GM06990 (cell line): ENCODE measurements around the gene MYT1.

Source experiments
- DNase-seq: peaks from one replicate; pipeline ENCODE4 v3.0.0-alpha.2; 2011; ENCODE audit not compliant: insufficient read length; ENCODE audit errors: extremely low read depth
- H3K27me3 ChIP-seq: replicated peaks from 2 replicates; pipeline ENCODE4 v1.6.0; 2011; ENCODE audit warnings: low read length; ENCODE audit not compliant: control insufficient read depth, insufficient read depth
- H3K36me3 ChIP-seq: 2 replicates; pipeline ENCODE4 v1.5.1; 2011; ENCODE audit warnings: low read length; ENCODE audit not compliant: control insufficient read depth, insufficient read depth
- H3K4me3 ChIP-seq: replicated peaks from 2 replicates; pipeline ENCODE4 v1.5.1; 2011; ENCODE audit warnings: low read depth, mild to moderate bottlenecking, control low read depth, low read length
- CTCF ChIP-seq: IDR thresholded peaks from 2 replicates; pipeline ENCODE4 v1.5.1; 2011; ENCODE audit warnings: low read length, control low read depth, mild to moderate bottlenecking, inconsistent platforms; ENCODE audit not compliant: insufficient read depth, poor library complexity, severe bottlenecking

Gene MYT1

DNA sequence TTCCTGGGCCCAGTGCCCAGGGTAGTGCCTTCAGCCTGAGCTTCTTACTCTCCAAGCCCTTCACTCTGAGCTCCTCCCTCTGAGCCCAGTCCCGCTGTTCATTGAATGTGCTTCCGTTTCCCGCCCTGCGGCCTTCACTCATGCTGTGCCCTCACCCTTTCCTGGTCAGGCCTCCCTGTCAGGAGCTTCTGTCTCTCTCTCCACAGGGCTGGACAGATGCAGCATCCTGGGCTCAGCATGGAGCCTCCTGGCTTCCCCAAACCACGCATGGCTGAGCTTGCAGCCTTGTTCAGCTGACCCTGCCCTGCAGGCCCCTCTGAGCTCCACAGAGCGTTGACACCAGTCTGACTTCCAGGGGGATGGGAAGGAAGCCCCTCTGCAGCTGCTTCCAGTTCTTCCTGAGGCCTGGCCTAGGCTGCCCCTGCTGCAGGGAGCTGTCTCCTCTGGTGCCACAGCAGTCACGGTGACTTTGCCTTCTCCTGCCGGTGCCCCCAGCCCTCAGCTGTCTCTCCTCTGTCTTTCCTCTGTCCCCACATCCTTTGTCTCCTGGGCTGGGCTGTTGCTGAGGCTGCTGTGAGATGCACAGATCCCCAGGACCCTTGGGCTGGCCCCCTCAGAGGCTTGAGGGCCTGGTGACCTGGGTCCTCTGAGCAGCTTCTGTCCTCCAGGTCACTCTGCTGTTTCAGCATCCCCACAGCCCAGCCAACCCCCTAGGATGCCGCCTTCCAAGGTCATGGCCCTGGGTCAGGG, 7.9 kb upstream of the MYT1 start:
- no peak for TF ChIP-seq CTCF
- Histone ChIP-seq H3K36me3 (no peaks in the 10 kb centered on the region), H3K4me3 (no peak overlapping the region), H3K27me3 (no peaks in the 10 kb centered on the region; the same call in 1 of the 2 replicates)
- no peak for DNase-seq

GRCh38 chr20:64156886-64157875, 7.1 kb upstream of the MYT1 start:
- no peak for DNase-seq
- no peak overlapping the region for H3K4me3 ChIP-seq
- H3K27me3 ChIP-seq = no peaks in the 10 kb centered on the region; the same call in 1 of the 2 replicates
- no peak for TF ChIP-seq CTCF
- no peaks in the 10 kb centered on the region for H3K36me3 ChIP-seq

GRCh38 chr20:64157878-64158277, 6.4 kb upstream of the MYT1 start:
- no peak for TF ChIP-seq CTCF
- no peak overlapping the region for H3K4me3 ChIP-seq
- no peaks in the 10 kb centered on the region for H3K36me3 ChIP-seq
- no peak for DNase-seq
- H3K27me3 ChIP-seq = no peaks in the 10 kb centered on the region; the same call in 1 of the 2 replicates

DNA sequence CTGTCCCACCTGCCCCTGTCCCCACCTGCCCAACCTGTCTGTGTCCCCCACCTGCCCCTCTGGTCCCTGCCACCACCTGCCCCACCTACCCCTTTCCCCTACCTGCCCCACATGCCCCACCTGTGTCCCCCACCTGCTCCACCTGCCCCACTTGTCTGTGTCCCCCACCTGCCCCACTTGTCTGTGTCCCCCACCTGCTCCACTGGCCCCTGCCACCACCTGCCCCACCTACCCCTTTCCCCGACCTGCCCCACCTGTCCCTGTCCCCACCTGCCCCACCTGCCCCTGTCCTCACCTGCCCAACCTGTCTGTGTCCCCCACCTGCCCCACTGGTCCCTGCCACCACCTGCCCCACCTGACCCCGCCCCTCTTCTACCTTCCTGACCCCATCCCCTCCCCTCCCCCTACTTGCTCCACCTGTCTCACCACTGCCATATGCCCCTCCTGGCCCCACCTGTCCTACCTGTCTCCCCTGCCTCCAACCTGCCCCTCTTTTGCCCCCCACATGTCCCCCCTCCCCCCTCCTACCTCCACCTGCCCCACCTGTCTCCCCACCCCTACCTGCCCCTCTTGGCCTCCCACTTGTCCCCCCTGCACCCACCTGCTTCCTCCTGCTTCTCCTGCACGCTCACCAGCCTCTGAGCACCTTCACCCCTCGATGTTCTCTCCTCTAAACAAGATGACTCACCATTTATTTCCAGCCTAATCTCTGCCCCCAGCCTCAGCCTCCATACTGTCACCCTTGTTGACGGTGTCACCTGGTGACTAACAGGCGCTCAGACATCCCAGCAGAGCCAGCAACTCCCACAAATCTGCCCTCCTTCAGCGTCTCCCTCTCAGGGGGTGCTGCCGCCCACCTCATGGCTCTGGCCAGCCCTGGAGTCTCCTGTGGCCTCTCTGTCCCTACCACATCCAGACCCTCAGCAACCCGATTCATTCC, 5.6 kb upstream of the MYT1 start:
- no peak for TF ChIP-seq CTCF
- no peak for DNase-seq
- Histone ChIP-seq H3K27me3 (no peaks in the 10 kb centered on the region; the same call in 1 of the 2 replicates), H3K4me3 (no peak overlapping the region), H3K36me3 (no peaks in the 10 kb centered on the region)

DNA sequence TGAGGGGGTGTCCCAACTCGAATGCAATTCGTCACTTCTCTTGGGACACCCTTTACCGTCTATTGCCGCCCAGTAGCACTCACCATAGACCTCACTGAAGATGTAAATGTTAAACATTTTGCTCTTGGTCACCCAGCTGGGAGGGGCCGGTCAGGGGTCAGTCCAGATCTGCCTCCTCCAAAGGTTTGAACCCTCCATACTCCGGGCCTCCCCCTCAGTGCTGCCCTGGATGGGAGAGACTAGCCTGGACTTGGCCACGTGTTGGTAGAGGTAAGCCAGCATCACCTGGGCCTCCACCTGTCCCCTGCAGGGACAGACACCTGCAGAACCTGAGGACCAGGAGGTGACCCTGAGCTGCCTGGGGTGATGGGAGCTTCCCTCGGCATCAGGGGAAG, 5.0 kb upstream of the MYT1 start:
- no peaks in the 10 kb centered on the region; the same call in 1 of the 2 replicates for H3K27me3 ChIP-seq
- TF ChIP-seq CTCF = no peak
- no peak overlapping the region for H3K4me3 ChIP-seq
- no peak for DNase-seq
- no peaks in the 10 kb centered on the region for H3K36me3 ChIP-seq
